Hepatocyte (in vitro differentiated cells): Measurements from ENCODE around the gene HOXD1. TPM values are rescaled to one million over a fixed set of nuclear protein-coding genes. Genes with fewer than 3 reads are reported as not detected.

Experiments used
- DNase-seq: peaks from one replicate; pipeline ENCODE4 v3.0.0-alpha.2; 2016; ENCODE audit warnings: low spot score
- H2AFZ ChIP-seq: fragments of 200-600 bp; sonication (generic); 2 replicates; pipeline ENCODE4 v1.6.0; 2016; ENCODE audit warnings: antibody characterized with exemption, mild to moderate bottlenecking
- H3K27ac ChIP-seq: fragments of 200-600 bp; sonication (generic); 2 replicates; pipeline ENCODE4 v1.5.1; 2016; ENCODE audit warnings: mild to moderate bottlenecking
- H3K27me3 ChIP-seq: fragments of 200-600 bp; sonication (generic); 2 replicates; pipeline ENCODE4 v1.6.1; 2016
- H3K36me3 ChIP-seq: fragments of 200-600 bp; sonication (generic); replicated peaks from 2 replicates; pipeline ENCODE4 v1.5.1; 2016; ENCODE audit warnings: low read depth; ENCODE audit not compliant: insufficient read depth
- H3K4me1 ChIP-seq: fragments of 200-600 bp; sonication (generic); 2 replicates; pipeline ENCODE4 v1.5.1; 2016; ENCODE audit warnings: mild to moderate bottlenecking, moderate library complexity; ENCODE audit not compliant: insufficient read depth
- H3K4me2 ChIP-seq: fragments of 200-600 bp; sonication (generic); 2 replicates; pipeline ENCODE4 v1.6.0; 2016
- H3K4me3 ChIP-seq: fragments of 200-600 bp; sonication (generic); 2 replicates; pipeline ENCODE4 v1.5.1; 2016; ENCODE audit warnings: mild to moderate bottlenecking
- H3K79me2 ChIP-seq: fragments of 200-600 bp; sonication (generic); 2 replicates; pipeline ENCODE4 v1.6.0; 2017; ENCODE audit warnings: mild to moderate bottlenecking
- H3K9me2 ChIP-seq: fragments of 200-600 bp; sonication (generic); replicated peaks from 2 replicates; pipeline ENCODE4 v1.6.0; 2017; ENCODE audit warnings: mild to moderate bottlenecking; ENCODE audit not compliant: insufficient read depth
- H3K9me3 ChIP-seq: fragments of 200-600 bp; sonication (generic); 2 replicates; pipeline ENCODE4 v1.5.1; 2016; ENCODE audit warnings: low read depth, mild to moderate bottlenecking
- H4K20me1 ChIP-seq: fragments of 200-600 bp; sonication (generic); 2 replicates; pipeline ENCODE4 v1.6.0; 2016; ENCODE audit warnings: mild to moderate bottlenecking; ENCODE audit not compliant: insufficient read depth, poor library complexity, severe bottlenecking
- EZH2 ChIP-seq: fragments of 200-600 bp; sonication (generic); IDR thresholded peaks from 2 replicates; pipeline ENCODE4 v1.6.1; 2016; ENCODE audit warnings: antibody characterized with exemption, mild to moderate bottlenecking, borderline replicate concordance
- EZH2phosphoT487 ChIP-seq: fragments of 200-600 bp; sonication (generic); IDR thresholded peaks from one replicate; pipeline ENCODE4 v1.6.1; 2018; ENCODE audit warnings: antibody characterized with exemption, mild to moderate bottlenecking, low read depth, moderate library complexity; ENCODE audit not compliant: unreplicated experiment, severe bottlenecking
- WGBS: methylation state at CpG from one replicate; pipeline ENCODE4 v1.1.6; 2016; ENCODE audit warnings: low lambda C conversion rate; ENCODE audit errors: missing lambda C conversion rate; 5-methylcytosine and 5-hydroxymethylcytosine counted together
- polyA plus RNA-seq: library from polyadenylated mRNA; unstranded; fragments of >200 nt; fragmentation: Nextera tagmentation; extraction: Ambion mirVana; gene quantifications from 2 replicates; pipeline ENCODE4 v1.2.1, GENCODE V29; 2016
- total RNA-seq: library from RNA; depleted of rRNA; stranded (reverse); fragments of >200 nt; gene quantifications from 2 replicates; pipeline ENCODE4 v1.2.3, GENCODE V29; 2014
- TF ChIP-seq, protein P1 (sequence below): fragments of 200-600 bp; sonication (generic); IDR thresholded peaks from 2 replicates; pipeline ENCODE4 v1.5.1; 2016; ENCODE audit warnings: antibody characterized with exemption, mild to moderate bottlenecking; ENCODE audit not compliant: poor library complexity

The HOXD1 gene
- total and polyA plus RNA-seq, 2 experiments from 2014 or later, result not detected

- H3K27ac ChIP-seq, result no peak overlapping the region
- H3K27me3 ChIP-seq, result peaks cover 100% of the 10 kb centered on the region
- peaks cover 21% of the 10 kb centered on the region for H3K4me1 ChIP-seq
- H3K4me2 ChIP-seq, result peak overlapping the region; percentile 70
- H3K9me3 ChIP-seq, result no peaks in the 10 kb centered on the region
- H3K36me3 ChIP-seq, result no peaks in the 10 kb centered on the region
- DNase-seq, result no peak
- no peak overlapping the region for H3K4me3 ChIP-seq
- no peaks in the 10 kb centered on the region for H4K20me1 ChIP-seq
- 2% methylated on average over 46 of the region's 52 CpGs for WGBS
- TF ChIP-seq EZH2 (peak; percentile 100), EZH2phosphoT487 (peak; percentile 70)
- TF ChIP-seq, protein P1, sequence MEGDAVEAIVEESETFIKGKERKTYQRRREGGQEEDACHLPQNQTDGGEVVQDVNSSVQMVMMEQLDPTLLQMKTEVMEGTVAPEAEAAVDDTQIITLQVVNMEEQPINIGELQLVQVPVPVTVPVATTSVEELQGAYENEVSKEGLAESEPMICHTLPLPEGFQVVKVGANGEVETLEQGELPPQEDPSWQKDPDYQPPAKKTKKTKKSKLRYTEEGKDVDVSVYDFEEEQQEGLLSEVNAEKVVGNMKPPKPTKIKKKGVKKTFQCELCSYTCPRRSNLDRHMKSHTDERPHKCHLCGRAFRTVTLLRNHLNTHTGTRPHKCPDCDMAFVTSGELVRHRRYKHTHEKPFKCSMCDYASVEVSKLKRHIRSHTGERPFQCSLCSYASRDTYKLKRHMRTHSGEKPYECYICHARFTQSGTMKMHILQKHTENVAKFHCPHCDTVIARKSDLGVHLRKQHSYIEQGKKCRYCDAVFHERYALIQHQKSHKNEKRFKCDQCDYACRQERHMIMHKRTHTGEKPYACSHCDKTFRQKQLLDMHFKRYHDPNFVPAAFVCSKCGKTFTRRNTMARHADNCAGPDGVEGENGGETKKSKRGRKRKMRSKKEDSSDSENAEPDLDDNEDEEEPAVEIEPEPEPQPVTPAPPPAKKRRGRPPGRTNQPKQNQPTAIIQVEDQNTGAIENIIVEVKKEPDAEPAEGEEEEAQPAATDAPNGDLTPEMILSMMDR, result no peak
- no peaks in the 10 kb centered on the region for H3K9me2 ChIP-seq
- peak overlapping the region; percentile 49 for H2AFZ ChIP-seq
- no peaks in the 10 kb centered on the region for H3K79me2 ChIP-seq
These were observed 23.7 kb upstream of the HOXD1 start for GRCh38 chr2:176164611-176165369.

DNA sequence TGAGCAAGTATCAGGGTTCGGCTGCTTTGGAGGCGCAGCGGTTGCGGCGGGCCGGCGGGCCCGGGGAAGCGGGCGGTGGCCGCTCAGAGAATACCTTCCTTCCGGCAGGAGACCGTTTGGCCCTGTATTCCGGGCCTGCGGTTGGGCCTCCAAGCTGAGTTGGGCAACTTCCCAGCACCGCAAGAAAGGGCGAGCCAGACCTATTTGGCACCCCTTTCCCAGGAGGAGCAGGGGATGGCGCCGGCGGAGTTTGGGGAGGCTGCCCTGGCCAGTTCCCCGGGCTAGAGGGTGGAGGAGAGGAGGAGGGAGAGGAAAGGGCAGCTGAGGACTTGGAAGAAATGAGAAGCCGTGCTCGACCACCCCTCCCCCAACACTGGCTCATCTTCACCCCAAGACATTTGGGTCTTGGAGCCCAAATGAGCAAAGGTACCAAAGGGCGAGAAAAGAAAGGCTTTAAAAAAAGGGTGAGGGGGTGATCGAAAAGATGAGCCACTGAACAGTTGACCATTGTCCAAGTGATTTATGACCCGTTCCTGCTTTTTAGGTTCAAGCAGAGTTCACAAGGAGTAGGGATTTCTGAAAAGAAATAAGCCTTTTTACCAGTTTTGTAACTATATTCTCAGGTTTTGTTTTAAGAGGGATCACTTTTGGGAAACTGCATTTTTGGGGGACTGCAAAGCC is 23.0 kb upstream of the HOXD1 start:
- no peak overlapping the region for H3K4me3 ChIP-seq
- H3K79me2 ChIP-seq, result no peaks in the 10 kb centered on the region
- 6% methylated on average over 26 of the region's 26 CpGs for WGBS
- no peaks in the 10 kb centered on the region for H3K9me3 ChIP-seq
- TF ChIP-seq EZH2 (peak; percentile 80), EZH2phosphoT487 (peak; percentile 72)
- TF ChIP-seq, protein P1, result no peak
- no peaks in the 10 kb centered on the region for H3K9me2 ChIP-seq
- no peak overlapping the region for H3K27ac ChIP-seq
- no peaks in the 10 kb centered on the region for H4K20me1 ChIP-seq
- H3K4me1 ChIP-seq, result peaks cover 13% of the 10 kb centered on the region
- peak overlapping the region; percentile 49 for H2AFZ ChIP-seq
- H3K36me3 ChIP-seq, result no peaks in the 10 kb centered on the region
- no peak for DNase-seq
- H3K4me2 ChIP-seq, result peak overlapping the region; percentile 70
- H3K27me3 ChIP-seq, result peaks cover 100% of the 10 kb centered on the region

GRCh38 chr2:176166272-176166671 is 22.2 kb upstream of the HOXD1 start:
- 27% methylated on average over 2 of the region's 2 CpGs for WGBS

More at GRCh38 chr2:176166272-176166671, 22.2 kb upstream of the HOXD1 start:
- H3K79me2 ChIP-seq, result no peaks in the 10 kb centered on the region
- peaks cover 100% of the 10 kb centered on the region for H3K27me3 ChIP-seq
- H3K4me2 ChIP-seq, result no peak overlapping the region
- no peaks in the 10 kb centered on the region for H3K9me3 ChIP-seq
- DNase-seq, result no peak
- no peaks in the 10 kb centered on the region for H4K20me1 ChIP-seq
- no peak for TF ChIP-seq EZH2phosphoT487
- TF ChIP-seq, protein P1, result no peak
- no peak for TF ChIP-seq EZH2
- H2AFZ ChIP-seq, result no peak overlapping the region
- H3K4me1 ChIP-seq, result peaks cover 10% of the 10 kb centered on the region
- no peaks in the 10 kb centered on the region for H3K9me2 ChIP-seq
- H3K36me3 ChIP-seq, result no peaks in the 10 kb centered on the region
- H3K27ac ChIP-seq, result no peak overlapping the region
- H3K4me3 ChIP-seq, result no peak overlapping the region
